Measurements from ENCODE around the gene ITFG1.

ITFG1 gene

GRCh38 chr16:47229053-47230050 is 231.5 kb downstream of the ITFG1 start:
- TF ChIP-seq POLR2AphosphoS5 (IDR thresholded peaks at IDR 0.05; ENCODE audit: low read depth, low read length), result no peak
- TF ChIP-seq SIN3A (IDR thresholded peaks at IDR 0.05; ENCODE audit: borderline replicate concordance, insufficient read depth, low read length), result no peak
- TF ChIP-seq TAF1 (IDR thresholded peaks at IDR 0.05; ENCODE audit: borderline replicate concordance, insufficient read depth, low read length), result no peak
- TF ChIP-seq, protein P1, sequence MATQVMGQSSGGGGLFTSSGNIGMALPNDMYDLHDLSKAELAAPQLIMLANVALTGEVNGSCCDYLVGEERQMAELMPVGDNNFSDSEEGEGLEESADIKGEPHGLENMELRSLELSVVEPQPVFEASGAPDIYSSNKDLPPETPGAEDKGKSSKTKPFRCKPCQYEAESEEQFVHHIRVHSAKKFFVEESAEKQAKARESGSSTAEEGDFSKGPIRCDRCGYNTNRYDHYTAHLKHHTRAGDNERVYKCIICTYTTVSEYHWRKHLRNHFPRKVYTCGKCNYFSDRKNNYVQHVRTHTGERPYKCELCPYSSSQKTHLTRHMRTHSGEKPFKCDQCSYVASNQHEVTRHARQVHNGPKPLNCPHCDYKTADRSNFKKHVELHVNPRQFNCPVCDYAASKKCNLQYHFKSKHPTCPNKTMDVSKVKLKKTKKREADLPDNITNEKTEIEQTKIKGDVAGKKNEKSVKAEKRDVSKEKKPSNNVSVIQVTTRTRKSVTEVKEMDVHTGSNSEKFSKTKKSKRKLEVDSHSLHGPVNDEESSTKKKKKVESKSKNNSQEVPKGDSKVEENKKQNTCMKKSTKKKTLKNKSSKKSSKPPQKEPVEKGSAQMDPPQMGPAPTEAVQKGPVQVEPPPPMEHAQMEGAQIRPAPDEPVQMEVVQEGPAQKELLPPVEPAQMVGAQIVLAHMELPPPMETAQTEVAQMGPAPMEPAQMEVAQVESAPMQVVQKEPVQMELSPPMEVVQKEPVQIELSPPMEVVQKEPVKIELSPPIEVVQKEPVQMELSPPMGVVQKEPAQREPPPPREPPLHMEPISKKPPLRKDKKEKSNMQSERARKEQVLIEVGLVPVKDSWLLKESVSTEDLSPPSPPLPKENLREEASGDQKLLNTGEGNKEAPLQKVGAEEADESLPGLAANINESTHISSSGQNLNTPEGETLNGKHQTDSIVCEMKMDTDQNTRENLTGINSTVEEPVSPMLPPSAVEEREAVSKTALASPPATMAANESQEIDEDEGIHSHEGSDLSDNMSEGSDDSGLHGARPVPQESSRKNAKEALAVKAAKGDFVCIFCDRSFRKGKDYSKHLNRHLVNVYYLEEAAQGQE (IDR thresholded peaks at IDR 0.05; ENCODE audit: insufficient read depth in 1 of 2, low read depth in 2 of 2, low read length in 2 of 2), result no peak
- no peak for TF ChIP-seq FOXP2 (optimal IDR thresholded peaks at IDR 0.05; ENCODE audit: borderline replicate concordance, extremely low read depth, extremely low read length, insufficient read depth)

GRCh38 chr16:47228241-47228640 is 232.6 kb downstream of the ITFG1 start:
- TF ChIP-seq POLR2AphosphoS5 (IDR thresholded peaks at IDR 0.05; ENCODE audit: low read depth, low read length) (no peak), TAF1 (IDR thresholded peaks at IDR 0.05; ENCODE audit: borderline replicate concordance, insufficient read depth, low read length) (no peak), FOXP2 (optimal IDR thresholded peaks at IDR 0.05; ENCODE audit: borderline replicate concordance, extremely low read depth, extremely low read length, insufficient read depth) (no peak), SIN3A (IDR thresholded peaks at IDR 0.05; ENCODE audit: borderline replicate concordance, insufficient read depth, low read length) (no peak)
- TF ChIP-seq, protein P1 (IDR thresholded peaks at IDR 0.05; ENCODE audit: insufficient read depth in 1 of 2, low read depth in 2 of 2, low read length in 2 of 2), result no peak

DNA sequence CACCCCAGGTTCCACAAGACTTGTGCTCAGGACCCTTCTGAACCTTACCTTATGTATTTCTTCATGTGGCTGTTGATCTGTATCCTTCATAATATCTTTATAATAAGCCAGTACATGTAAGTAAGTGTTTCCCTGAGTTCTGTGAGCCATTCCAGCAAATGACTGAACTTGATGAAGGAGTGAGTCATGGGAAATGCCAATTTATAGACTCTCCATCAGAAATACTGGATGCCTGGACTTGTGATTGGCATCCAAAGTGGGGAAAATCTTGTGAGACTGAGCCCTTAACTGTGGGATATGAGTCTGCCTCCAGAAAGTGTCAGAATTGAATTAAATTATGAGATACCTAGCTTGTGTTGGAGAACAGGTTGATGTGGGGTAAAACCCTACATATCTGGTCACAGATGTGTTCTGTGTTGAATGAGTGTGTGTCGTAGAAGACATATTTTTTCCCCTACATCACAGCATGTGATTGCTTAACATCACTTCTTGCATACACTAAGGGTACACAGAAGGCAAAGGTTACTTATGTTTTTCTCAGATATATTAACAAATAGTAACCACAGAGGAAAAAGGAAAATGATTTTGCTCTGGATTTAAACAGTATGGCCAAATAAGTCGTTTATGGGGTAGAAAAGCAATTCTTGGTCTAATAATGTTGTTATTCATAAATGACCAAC is 247.0 kb downstream of the ITFG1 start:
- TF ChIP-seq SIN3A (IDR thresholded peaks at IDR 0.05; ENCODE audit: borderline replicate concordance, insufficient read depth, low read length) (no peak), POLR2AphosphoS5 (IDR thresholded peaks at IDR 0.05; ENCODE audit: low read depth, low read length) (no peak), TAF1 (IDR thresholded peaks at IDR 0.05; ENCODE audit: borderline replicate concordance, insufficient read depth, low read length) (no peak), FOXP2 (optimal IDR thresholded peaks at IDR 0.05; ENCODE audit: borderline replicate concordance, extremely low read depth, extremely low read length, insufficient read depth) (no peak)
- TF ChIP-seq, protein P1 (IDR thresholded peaks at IDR 0.05; ENCODE audit: insufficient read depth in 1 of 2, low read depth in 2 of 2, low read length in 2 of 2), result no peak

GRCh38 chr16:47211218-47211617 is 249.6 kb downstream of the ITFG1 start:
- TF ChIP-seq FOXP2 (optimal IDR thresholded peaks at IDR 0.05; ENCODE audit: borderline replicate concordance, extremely low read depth, extremely low read length, insufficient read depth) (no peak), TAF1 (IDR thresholded peaks at IDR 0.05; ENCODE audit: borderline replicate concordance, insufficient read depth, low read length) (no peak), SIN3A (IDR thresholded peaks at IDR 0.05; ENCODE audit: borderline replicate concordance, insufficient read depth, low read length) (no peak), POLR2AphosphoS5 (IDR thresholded peaks at IDR 0.05; ENCODE audit: low read depth, low read length) (no peak)
- TF ChIP-seq, protein P1 (IDR thresholded peaks at IDR 0.05; ENCODE audit: insufficient read depth in 1 of 2, low read depth in 2 of 2, low read length in 2 of 2), result no peak
